SIG-M5 treated with dmso at 0.1 percent for 504 hours (cell line): Measurements from ENCODE around the gene IDI1.

Source experiments
- DNase-seq: peaks from one replicate; lab custom pipeline; 2025; ENCODE audit not compliant: unreplicated experiment; lab: John Stamatoyannopoulos, UW

The IDI1 gene

GRCh38 chr10:996031-996430 is 52.9 kb downstream of the IDI1 start:
- no peak for DNase-seq

- no peak for DNase-seq
These were observed 53.4 kb downstream of the IDI1 start for GRCh38 chr10:995559-995926.

- no peak for DNase-seq
These were observed 53.9 kb downstream of the IDI1 start for GRCh38 chr10:994836-995558.

GRCh38 chr10:992871-993270 is 56.0 kb downstream of the IDI1 start:
- DNase-seq = no peak

GRCh38 chr10:992467-992866 is 56.5 kb downstream of the IDI1 start:
- DNase-seq = no peak

- no peak for DNase-seq
These were observed 58.1 kb downstream of the IDI1 start for GRCh38 chr10:990808-991207.
